Spinal cord (tissue), 10 donors: ENCODE measurements around the gene NPAS3. TPM values are rescaled to one million over a fixed set of nuclear protein-coding genes. Genes with fewer than 3 reads are reported as not detected.

Experiments used
- DNase-seq, 6 donors: peaks; one replicate each; pipeline versions ENCODE4 v3.0.0 to v3.0.0-alpha.2; 2013 to 2015; ENCODE audit warnings: low spot score in 6 of 6, low read depth in 4 of 6
- H3K27ac ChIP-seq: one replicate; pipeline ENCODE4 v1.5.1; 2013; ENCODE audit warnings: low read depth, low read length, control low read depth
- H3K27me3 ChIP-seq: one replicate; pipeline ENCODE4 v1.6.1; 2013; ENCODE audit warnings: low read length; ENCODE audit not compliant: control insufficient read depth, insufficient read depth
- H3K36me3 ChIP-seq: one replicate; pipeline ENCODE4 v1.6.1; 2013; ENCODE audit warnings: low read length; ENCODE audit not compliant: control insufficient read depth, insufficient read depth
- H3K4me1 ChIP-seq: one replicate; pipeline ENCODE4 v1.6.1; 2013; ENCODE audit warnings: low read length; ENCODE audit not compliant: control insufficient read depth, insufficient read depth
- H3K4me3 ChIP-seq: one replicate; pipeline ENCODE4 v1.5.1; 2013; ENCODE audit warnings: low read depth, low read length, control low read depth
- H3K9me3 ChIP-seq: one replicate; pipeline ENCODE4 v1.6.1; 2013; ENCODE audit warnings: low read length; ENCODE audit not compliant: control insufficient read depth, insufficient read depth
- WGBS: methylation state at CpG from one replicate; pipeline ENCODE4 v1.1.5; 2013; ENCODE audit warnings: missing lambda C conversion rate; ENCODE audit not compliant: insufficient coverage; 5-methylcytosine and 5-hydroxymethylcytosine counted together
- polyA plus RNA-seq, 2 donors: library from polyadenylated mRNA; unstranded; fragments of 120-200 nt; gene quantifications; one replicate each; pipeline ENCODE4 v1.2.1, GENCODE V29; 2013; ENCODE audit not compliant: insufficient read length in 2 of 2
- total RNA-seq, 2 donors: library from RNA; depleted of rRNA in 1 of 2; stranded (reverse); fragments of 120-200 nt in 1 of 2; fragments of >200 nt in 1 of 2; gene quantifications; one replicate each; pipeline versions ENCODE4 v1.2.3 to v1.2.4, GENCODE V29; 2013 to 2014
- donor health status: healthy.

The NPAS3 gene
- total and polyA plus RNA-seq, 4 donors, result 23.2 to 77.3 (median 50.8) TPM

- DNase-seq, result no peak
- no peaks in the 10 kb centered on the region for H3K9me3 ChIP-seq
- no peak overlapping the region for H3K27ac ChIP-seq
- 91% methylated on average over 4 of the region's 4 CpGs for WGBS
- H3K27me3 ChIP-seq, result no peaks in the 10 kb centered on the region
- no peak overlapping the region for H3K4me3 ChIP-seq
- no peaks in the 10 kb centered on the region for H3K36me3 ChIP-seq
- H3K4me1 ChIP-seq, result peaks cover 3% of the 10 kb centered on the region
Measured at GRCh38 chr14:33483541-33483940, 544.9 kb downstream of the NPAS3 start.

- H3K27ac ChIP-seq, result no peak overlapping the region
- H3K36me3 ChIP-seq, result no peaks in the 10 kb centered on the region
- H3K27me3 ChIP-seq, result no peaks in the 10 kb centered on the region
- no peak overlapping the region for H3K4me3 ChIP-seq
- no peak for DNase-seq
- H3K4me1 ChIP-seq, result peaks cover 3% of the 10 kb centered on the region
- H3K9me3 ChIP-seq, result no peaks in the 10 kb centered on the region
- no CpG with 5 or more reads among the region's 5 CpGs for WGBS
Measured at GRCh38 chr14:33484264-33484663, 545.6 kb downstream of the NPAS3 start.

- no peak overlapping the region for H3K27ac ChIP-seq
- WGBS, result 67% methylated on average over 2 of the region's 2 CpGs
- DNase-seq, result no peak
- H3K9me3 ChIP-seq, result no peaks in the 10 kb centered on the region
- no peak overlapping the region for H3K4me3 ChIP-seq
- H3K4me1 ChIP-seq, result peaks cover 7% of the 10 kb centered on the region
- no peaks in the 10 kb centered on the region for H3K27me3 ChIP-seq
- no peaks in the 10 kb centered on the region for H3K36me3 ChIP-seq
Measured at GRCh38 chr14:33486332-33486890, 547.7 kb downstream of the NPAS3 start.

- Histone ChIP-seq H3K4me3 (no peak overlapping the region), H3K27me3 (no peaks in the 10 kb centered on the region), H3K36me3 (no peaks in the 10 kb centered on the region), H3K9me3 (no peaks in the 10 kb centered on the region), H3K4me1 (peaks cover 7% of the 10 kb centered on the region), H3K27ac (no peak overlapping the region)
- WGBS, result no CpG with 5 or more reads among the region's 5 CpGs
- DNase-seq, result no peak
Measured at GRCh38 chr14:33488582-33488981, 549.9 kb downstream of the NPAS3 start.

GRCh38 chr14:33490555-33490954 lies 551.9 kb downstream of the NPAS3 start:
- no peaks in the 10 kb centered on the region for H3K27me3 ChIP-seq
- H3K9me3 ChIP-seq, result no peaks in the 10 kb centered on the region
- DNase-seq, result no peak
- WGBS, result 57% methylated on average over 4 of the region's 4 CpGs
- no peak overlapping the region for H3K4me3 ChIP-seq
- no peaks in the 10 kb centered on the region for H3K36me3 ChIP-seq
- H3K4me1 ChIP-seq, result peaks cover 10% of the 10 kb centered on the region
- H3K27ac ChIP-seq, result no peak overlapping the region

GRCh38 chr14:33491112-33491511 lies 552.4 kb downstream of the NPAS3 start:
- Histone ChIP-seq H3K27ac (no peak overlapping the region), H3K36me3 (no peaks in the 10 kb centered on the region), H3K9me3 (no peaks in the 10 kb centered on the region), H3K27me3 (no peaks in the 10 kb centered on the region), H3K4me1 (peaks cover 10% of the 10 kb centered on the region), H3K4me3 (no peak overlapping the region)
- no peak for DNase-seq
- WGBS, result no CpG with 5 or more reads among the region's 4 CpGs

- H3K9me3 ChIP-seq, result no peaks in the 10 kb centered on the region
- H3K27ac ChIP-seq, result no peak overlapping the region
- no peaks in the 10 kb centered on the region for H3K36me3 ChIP-seq
- DNase-seq, result no peak
- H3K27me3 ChIP-seq, result no peaks in the 10 kb centered on the region
- WGBS, result 73% methylated on average over 2 of the region's 4 CpGs
- no peak overlapping the region for H3K4me3 ChIP-seq
- H3K4me1 ChIP-seq, result peaks cover 8% of the 10 kb centered on the region
Measured at GRCh38 chr14:33492491-33492890, 553.8 kb downstream of the NPAS3 start.

GRCh38 chr14:33493266-33493665 lies 554.6 kb downstream of the NPAS3 start:
- no peaks in the 10 kb centered on the region for H3K9me3 ChIP-seq
- H3K4me3 ChIP-seq, result no peak overlapping the region
- no peaks in the 10 kb centered on the region for H3K27me3 ChIP-seq
- peak in 1 of 6 donors; percentile 67 for DNase-seq
- H3K27ac ChIP-seq, result no peak overlapping the region
- peaks cover 8% of the 10 kb centered on the region for H3K4me1 ChIP-seq
- WGBS, result 30% methylated on average over 5 of the region's 6 CpGs
- H3K36me3 ChIP-seq, result no peaks in the 10 kb centered on the region

GRCh38 chr14:33493990-33494389 lies 555.3 kb downstream of the NPAS3 start:
- WGBS, result 84% methylated on average over 2 of the region's 5 CpGs
- H3K9me3 ChIP-seq, result no peaks in the 10 kb centered on the region
- H3K27ac ChIP-seq, result no peak overlapping the region
- peak in 1 of 6 donors; percentile 42 for DNase-seq
- H3K36me3 ChIP-seq, result no peaks in the 10 kb centered on the region
- peaks cover 8% of the 10 kb centered on the region for H3K4me1 ChIP-seq
- no peak overlapping the region for H3K4me3 ChIP-seq
- H3K27me3 ChIP-seq, result no peaks in the 10 kb centered on the region

- peak overlapping the region; percentile 47 for H3K27ac ChIP-seq
- DNase-seq, result peak in 2 of 6 donors; percentile 46 to 47
Measured at GRCh38 chr14:33499687-33500086, 561.0 kb downstream of the NPAS3 start.

More at GRCh38 chr14:33499687-33500086, 561.0 kb downstream of the NPAS3 start:
- Histone ChIP-seq H3K27me3 (no peaks in the 10 kb centered on the region), H3K36me3 (no peaks in the 10 kb centered on the region), H3K9me3 (no peaks in the 10 kb centered on the region), H3K4me1 (no peaks in the 10 kb centered on the region), H3K4me3 (peak overlapping the region; percentile 6)
- 18% methylated on average over 3 of the region's 7 CpGs for WGBS
